NCI-H526 treated with DMSO at 0.1 percent for 48 hours (cell line): ENCODE measurements around the gene ITGAL.
"Not testable (repeated sequence)": the region's sequence is repeated elsewhere in the genome, so short reads cannot be mapped to it uniquely, and the experiment has no call there.

Source experiments
- DNase-seq: peaks from one replicate; lab custom pipeline; 2025; lab: John Stamatoyannopoulos, UW

ITGAL gene

GRCh38 chr16:30491744-30492308 lies 19.3 kb downstream of the ITGAL start:
- DNase-seq: no peak

- DNase-seq: no peak
Observed at GRCh38 chr16:30493941-30494488, 21.5 kb downstream of the ITGAL start.

GRCh38 chr16:30494709-30495108 lies 22.2 kb downstream of the ITGAL start:
- no peak for DNase-seq

- no peak for DNase-seq
Observed at GRCh38 chr16:30499284-30499683, 26.7 kb downstream of the ITGAL start.

GRCh38 chr16:30503403-30504296 lies 31.1 kb downstream of the ITGAL start:
- no peak for DNase-seq

- DNase-seq: no peak
Observed at GRCh38 chr16:30509081-30509765, 36.7 kb downstream of the ITGAL start.

GRCh38 chr16:30510376-30510938 lies 37.9 kb downstream of the ITGAL start:
- DNase-seq: no peak

- DNase-seq: no peak
Observed at GRCh38 chr16:30511509-30511908, 39.0 kb downstream of the ITGAL start.

GRCh38 chr16:30515275-30515674 lies 42.7 kb downstream of the ITGAL start:
- DNase-seq: no peak

GRCh38 chr16:30518552-30518951 lies 46.0 kb downstream of the ITGAL start:
- no peak for DNase-seq

- no peak for DNase-seq
Observed at GRCh38 chr16:30519120-30520049, 46.8 kb downstream of the ITGAL start.

- no peak for DNase-seq
Observed at GRCh38 chr16:30521476-30521872, 48.9 kb downstream of the ITGAL start.

- DNase-seq: peak; percentile 2
Observed at GRCh38 chr16:30521873-30522641, 49.5 kb downstream of the ITGAL start.

GRCh38 chr16:30522702-30523463 lies 50.3 kb downstream of the ITGAL start:
- not testable (repeated sequence) for DNase-seq

- DNase-seq: no peak
Observed at GRCh38 chr16:30523768-30524574, 51.4 kb downstream of the ITGAL start.

GRCh38 chr16:30524575-30525568 lies 52.3 kb downstream of the ITGAL start:
- no peak for DNase-seq

GRCh38 chr16:30525844-30526136 lies 53.2 kb downstream of the ITGAL start:
- DNase-seq: no peak
